ENCODE measurements around the gene NAP1L1.

NAP1L1 gene

DNA sequence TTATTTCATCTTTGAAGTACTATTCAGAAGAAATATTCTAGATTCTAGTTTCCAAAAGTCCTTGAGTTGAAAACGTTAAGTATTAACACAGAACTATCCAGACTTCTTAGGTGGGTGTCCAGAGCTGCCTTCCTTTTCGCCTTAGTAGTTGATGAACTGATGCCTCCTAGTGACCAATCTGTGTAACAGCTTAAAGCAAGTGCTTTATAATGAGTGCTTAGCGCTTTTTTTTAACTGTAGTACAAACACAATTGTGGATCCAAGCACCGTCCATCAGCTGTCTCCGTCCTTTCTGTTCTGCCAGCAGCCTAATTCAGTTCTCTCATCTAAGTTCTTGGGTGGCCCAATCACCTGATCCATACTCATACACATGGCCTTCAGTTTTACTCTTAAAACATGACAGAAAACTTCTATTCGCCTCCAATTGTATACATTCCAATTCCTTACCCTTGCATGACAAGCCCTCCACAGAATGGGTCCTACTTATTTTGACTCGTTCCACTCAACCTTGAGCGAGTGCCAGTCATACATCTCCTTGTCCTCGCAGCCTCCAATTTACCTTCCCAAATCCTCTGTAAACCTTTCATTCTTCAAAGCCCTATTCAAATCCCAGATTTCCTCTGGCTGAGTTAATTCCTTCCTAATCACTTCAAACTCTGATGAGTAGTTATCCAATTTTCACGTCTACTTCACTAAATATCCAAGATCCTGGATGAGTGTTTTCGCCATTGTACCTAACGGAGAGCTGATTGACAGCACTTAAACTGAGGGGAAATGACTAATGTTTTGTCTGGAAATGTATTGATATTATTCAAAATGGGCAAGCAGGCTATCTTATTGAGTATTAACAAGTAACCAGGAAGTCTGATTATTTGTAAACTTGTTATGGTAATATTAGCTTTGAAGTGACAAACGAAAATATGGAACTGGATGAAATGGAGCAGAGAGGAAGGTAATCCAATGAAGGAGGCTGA lies 47.1 kb downstream of the NAP1L1 start:
- no peak for DNase-seq

DNA sequence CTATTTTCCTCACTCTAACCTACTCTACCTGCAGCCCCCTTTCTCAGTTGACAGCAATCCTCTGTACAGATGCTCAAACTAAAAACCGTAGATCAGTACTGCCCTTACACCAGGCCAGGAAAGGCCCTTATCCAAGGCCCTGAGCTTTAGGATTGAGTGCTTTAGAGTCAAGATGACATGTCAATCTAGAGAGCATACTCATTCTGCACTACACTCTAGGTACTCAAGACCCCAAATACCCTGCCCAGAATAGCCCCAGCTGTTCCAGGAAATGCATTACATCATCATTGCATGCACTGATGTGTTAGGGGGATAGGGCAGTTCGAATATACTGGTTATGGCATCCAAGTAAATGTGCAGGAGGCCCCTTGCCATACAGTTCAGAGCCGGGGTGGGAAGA lies 49.4 kb downstream of the NAP1L1 start:
- no peak for DNase-seq

DNA sequence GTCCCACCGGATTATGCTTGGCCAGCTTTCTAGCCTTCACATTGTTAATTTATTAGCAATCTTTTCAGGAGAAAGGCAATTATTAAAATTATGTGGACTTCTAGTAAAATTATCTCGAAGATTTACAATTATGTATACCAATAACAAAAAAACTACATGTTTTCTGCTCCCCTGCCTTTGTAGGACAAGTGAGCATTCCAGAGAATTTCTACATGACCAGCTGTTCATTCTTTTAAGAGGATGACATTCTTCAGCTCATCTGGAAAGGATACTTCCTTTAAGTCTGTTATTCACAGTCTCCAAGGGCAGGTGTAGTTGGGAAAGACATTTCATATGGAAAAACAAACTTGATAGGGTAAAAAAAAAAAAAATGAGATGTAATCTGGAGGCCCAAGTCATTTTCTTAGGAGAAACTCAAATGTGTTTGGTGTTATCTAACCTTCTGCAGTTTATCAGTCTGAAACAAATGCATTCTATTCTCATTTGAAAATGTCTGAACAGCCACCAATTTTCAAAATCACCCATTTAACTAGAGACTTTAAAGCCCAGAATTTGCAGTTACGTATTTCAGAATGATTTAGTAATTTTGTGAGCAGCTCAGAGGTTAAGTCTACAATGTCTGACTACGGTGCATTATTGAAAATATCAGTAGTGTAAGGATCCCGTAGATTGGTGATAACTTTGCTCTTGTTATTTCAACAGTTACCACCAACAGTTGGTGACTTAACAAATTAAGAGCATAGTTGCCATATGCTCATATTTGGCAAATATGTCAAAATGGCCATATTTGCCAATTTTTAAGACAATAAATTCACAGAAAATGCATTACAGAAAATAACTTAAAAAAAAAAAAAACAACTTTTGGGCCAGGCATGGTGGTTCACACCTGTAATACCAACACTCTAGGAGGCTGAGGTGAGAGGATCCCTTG lies 51.1 kb downstream of the NAP1L1 start:
- no peak for DNase-seq

DNA sequence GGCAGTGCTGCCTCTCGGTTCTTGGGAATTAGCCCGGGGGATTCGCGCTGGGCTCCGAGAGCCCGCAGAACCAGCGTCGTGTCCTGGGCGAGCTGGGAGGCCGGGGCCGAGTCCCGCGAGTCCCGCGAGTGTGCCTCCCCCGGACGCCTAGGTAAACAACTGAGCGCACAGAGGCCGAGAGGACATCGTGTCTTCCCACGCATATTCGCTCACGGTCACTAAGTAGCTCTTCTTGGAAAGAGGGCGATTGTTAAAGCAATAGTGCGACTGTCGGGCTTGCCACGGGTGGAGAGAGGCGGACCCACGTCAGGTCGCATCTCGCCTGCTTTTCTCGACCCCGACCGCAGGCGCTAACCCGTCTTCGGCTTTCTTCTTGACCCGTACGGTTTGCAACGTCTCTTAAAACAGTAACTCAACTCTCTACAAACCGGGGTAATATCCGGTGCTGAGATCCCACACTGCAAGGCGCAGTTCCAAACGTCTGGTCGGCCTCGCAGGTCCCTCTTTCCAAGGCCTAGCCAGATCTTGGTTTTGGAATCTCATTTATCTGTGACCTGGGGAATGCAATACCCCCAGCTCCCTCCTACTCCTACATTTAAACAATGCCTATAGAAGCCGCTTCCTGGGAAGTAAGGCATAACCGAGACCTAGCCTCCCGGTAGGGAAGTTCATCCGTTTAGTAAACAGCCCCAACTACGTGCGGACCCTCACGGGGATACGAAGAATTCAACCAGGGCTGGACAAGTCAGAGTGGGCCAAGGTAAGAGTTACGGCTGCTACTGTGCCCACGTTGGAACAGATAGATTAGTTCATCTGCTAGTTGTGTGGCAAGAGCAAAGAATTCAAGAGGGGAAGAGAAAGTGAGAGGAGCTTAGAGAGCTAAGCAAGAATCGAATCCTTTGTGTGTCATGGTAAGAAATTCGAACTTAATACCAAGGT lies 52.2 kb downstream of the NAP1L1 start:
- no peak for DNase-seq

DNA sequence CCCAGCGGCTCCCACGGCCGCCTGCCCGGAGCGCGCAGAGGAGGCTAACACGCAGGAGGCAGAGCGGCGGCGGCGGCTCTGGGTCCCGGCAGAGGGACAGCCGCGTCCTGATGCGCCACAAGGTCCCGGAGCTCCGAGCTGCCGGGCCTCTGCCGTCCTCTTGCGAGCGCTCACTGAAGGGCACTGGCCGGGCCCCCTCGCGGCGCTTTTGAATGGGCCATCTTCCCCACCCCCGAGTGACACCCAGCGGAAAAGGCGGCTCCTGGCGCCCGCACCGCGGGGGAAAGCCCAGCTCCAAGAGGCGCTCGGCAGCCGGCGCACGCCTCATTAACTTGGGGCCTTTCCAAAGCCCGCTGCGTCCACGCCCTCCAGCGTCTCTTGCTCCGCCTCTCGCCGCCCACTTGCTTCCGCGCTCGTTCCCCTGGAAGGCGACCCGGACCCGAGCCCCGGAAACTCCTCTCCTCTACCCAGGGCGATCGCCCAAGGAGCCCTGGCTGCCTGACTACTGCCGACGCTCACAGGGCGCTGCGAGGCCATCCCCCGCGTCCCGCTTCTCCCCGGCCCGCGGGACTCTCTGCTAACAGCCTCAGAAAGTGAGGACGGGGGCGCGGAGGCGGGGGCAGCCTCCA lies 53.0 kb downstream of the NAP1L1 start, which contains the start of gene PHLDA1:
Gene PHLDA1 (minus strand): TSS at position 363 of the 629 bp plus-strand sequence.
- DNase-seq: peak; percentile 90

DNA sequence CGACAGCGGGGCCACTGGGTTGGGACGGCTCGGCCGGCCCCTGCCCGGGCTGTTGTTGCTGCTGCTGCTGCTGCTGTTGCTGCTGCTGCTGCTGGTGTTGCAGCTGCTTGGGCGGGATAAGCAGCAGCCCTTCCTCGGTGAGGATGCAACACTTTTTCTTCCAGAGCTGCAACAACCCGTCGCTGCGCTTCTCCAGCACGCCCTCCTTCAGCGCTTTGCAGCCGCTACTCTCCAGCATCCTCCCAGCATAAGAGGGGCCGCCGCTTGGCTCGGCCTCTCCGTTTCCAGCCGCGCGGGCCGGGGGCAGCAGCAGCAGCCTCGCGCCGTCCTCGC lies 53.4 kb downstream of the NAP1L1 start:
- no peak for DNase-seq

DNA sequence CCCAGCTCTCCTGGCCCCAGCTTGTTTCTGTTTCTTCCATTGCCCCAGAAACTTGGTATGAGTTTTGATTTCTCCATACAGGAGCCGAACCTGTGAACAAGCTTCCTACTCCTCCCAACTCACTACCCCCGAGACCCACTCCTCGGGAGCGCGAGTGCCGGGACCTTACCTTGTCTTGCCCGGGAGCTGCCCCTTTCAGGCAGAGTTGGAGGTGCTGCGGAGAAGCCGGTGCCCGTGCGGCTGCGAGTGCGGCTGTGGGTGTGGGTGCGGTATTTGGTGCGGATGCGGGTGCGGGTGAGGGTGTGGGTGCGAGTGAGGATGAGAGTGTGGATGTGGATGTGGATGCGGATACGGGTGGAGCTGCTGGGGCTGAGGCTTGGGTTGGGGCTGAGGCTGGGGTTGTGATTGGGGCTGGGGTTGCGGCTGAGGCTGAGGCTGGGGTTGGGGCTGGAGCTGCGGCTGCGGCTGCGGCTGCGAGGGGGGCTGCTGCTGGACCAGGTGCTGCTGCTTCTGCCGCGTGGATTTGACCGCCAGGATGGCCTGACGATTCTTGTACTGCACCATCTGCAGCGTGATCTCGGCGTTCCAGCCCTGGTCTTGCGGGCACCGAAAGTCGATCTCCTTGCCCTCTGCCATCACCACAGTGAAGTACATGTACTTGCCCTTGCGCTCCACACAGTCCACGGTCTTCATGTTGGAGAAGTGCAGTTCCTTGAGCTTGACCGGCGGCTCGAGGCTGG lies 54.0 kb downstream of the NAP1L1 start:
- DNase-seq: peak; percentile 30

DNA sequence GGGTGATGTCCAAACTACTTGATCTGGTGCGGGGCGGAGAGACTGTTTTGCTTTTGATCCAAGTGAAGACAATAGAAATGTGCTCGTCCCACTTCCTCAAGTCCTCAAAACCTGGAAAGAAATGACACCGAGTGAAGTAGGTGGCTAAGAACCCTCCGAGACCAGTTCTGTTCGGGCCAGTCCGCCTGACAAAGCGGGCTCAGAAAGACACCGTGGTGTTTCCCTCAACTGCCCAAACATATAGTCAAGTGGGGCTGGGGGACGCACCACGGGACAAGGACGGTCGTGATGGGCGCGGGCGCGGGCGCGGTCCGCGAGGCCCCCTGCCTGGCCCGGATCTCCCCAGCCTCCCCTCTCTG lies 54.5 kb downstream of the NAP1L1 start:
- DNase-seq: no peak

DNA sequence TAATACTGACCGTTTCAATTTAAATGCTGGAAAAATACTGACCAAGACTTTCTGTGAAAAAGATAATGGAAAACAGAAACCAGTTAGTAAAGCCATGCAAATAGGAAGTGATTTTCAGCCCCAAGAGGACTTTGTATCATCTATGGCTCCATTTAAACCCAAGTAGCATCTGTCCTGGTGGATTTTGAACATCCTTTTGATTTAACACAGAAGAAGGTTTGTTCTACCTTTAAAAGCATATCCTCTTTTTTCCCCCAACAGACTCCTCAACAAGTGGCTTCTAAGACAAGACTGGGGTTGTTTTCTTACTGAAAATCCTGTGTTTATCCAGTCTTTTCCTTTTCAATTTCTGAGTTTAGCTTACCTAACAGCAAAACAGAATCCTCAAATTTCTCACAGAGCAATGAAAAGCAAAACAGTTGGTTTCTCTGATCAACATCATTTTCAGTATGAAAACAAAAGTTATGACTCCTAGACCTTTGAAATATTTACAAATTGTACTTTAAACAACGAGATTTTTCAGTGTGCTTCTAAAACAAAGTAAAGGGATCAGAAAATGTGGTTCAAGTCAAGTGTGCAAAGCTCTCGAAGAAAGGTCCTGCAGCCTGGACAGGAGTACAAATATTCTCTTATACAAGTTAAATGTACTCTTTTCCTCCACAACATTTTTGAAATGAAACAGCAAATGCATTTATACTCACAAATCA lies 55.8 kb downstream of the NAP1L1 start:
- no peak for DNase-seq

DNA sequence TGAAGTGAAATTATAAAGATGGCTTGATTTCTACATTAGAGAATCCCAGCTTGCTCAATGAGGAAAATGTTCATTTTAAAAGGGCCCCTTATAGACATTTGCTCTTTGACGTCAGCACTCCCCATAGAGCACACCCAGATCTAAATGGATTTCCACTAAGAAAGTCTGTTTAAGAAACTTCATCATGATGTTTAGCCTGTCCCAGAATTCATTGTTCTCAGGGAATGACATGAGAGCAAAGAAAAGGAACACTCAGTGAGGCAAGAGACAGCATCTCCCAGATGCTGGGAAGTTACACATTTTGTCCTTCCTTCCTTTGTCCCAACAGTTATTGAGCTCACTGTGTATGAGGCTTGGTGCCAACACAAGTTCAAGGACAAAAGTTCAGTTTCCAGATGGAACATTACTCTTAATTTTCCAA lies 57.8 kb downstream of the NAP1L1 start:
- DNase-seq: no peak

DNA sequence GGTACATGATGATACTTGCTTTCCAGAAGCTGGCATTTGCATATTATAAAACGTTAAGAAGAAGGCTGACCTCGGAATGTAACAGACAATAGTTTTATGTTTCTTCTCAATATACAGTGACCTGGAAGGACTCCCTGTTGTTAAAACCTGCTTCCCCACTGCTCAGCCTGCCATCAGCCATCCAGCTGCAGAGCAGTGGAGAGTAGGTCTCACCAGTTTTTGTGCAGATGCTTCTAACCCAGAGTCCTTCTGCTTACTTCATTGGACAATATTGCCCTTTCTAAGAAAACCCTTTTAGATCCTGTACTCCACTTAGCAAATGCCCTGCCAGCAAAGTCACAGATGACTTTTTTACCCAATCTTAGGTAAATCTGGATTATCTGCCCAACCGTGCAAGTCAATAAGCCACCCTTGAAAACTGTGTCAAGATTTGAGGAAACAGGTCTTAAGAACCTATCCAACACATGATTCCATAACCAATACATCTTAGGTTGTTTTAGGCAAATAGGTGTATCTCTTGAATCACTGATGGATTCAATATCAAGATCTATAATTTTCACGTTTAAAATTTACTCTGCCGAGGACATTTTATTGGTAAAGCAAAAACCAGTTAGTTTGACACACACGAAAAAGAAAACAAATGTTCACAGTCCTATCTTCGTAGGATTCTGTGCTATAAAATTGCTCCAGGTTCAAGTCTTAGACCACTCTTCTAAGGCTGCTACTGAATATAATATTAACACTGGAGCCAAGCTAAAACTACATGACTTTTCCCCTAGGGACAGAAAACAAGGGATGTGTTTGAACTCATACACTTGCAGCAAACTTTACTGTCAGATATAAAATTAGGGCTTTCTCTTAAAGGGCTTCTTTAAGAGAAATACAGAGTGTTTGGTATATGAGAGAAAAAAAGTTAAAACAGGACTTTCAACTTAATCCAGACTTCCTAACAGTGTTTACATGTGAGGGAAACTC lies 58.6 kb downstream of the NAP1L1 start:
- DNase-seq: no peak

DNA sequence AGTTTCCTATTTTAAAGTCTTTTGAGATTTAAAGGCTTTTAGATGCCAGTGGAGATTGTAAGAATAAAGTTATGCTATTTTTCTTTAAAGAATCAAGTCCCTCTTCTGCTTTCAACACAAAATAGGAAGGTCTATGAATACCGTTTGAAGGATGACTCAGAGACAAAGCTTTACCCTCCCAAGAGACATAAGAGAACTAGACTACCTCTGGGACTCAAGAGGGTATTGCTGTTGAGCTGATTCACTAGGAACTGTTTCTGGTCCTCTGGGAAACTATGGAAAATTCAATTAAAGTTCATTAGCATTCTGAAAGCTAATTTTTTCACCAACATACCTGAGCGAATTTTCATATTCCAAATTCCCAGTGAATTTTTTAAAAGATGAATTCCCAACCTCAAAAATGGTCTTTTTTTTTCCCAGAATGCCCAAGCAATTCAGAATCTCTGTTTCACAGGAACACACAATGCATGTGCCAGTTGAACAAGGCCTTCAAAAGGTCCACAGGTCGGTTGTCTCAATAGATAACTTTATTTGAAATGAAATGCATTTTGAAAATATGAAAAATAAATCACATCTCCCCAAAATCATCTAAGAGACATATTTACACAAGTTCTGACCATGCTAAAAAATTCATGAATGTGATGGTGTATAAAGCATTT lies 59.4 kb downstream of the NAP1L1 start:
- DNase-seq: no peak

DNA sequence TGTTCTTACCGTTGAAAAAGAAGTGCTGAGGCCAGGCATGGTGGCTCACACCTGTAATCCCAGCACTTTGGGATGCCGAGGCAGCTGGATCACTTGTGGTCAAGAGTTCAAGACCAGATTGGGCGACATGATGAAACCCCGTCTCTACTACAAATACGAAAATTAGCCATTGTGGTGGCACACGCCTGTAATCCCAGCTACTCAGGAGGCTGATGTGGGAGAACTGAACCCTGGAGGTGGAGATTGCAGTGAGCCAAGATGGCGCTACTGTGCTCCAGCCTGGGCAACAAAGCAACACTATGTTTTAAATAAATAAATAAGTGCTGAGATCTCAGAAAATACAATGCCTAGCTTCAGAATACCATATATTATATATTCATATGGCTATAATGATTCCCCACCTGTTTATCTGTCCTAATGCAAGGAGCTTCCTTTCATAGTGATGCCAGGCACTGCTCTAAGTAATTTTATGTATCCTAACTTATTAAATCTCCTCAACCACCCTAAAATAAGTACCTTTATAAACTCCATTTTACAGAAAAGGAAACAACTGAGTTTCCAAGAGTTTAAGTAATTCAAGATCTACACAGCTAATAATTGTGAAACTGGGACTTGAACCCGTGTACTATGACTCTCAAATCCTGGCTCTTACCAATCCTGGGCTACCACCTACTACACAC lies 60.2 kb downstream of the NAP1L1 start:
- DNase-seq: no peak

DNA sequence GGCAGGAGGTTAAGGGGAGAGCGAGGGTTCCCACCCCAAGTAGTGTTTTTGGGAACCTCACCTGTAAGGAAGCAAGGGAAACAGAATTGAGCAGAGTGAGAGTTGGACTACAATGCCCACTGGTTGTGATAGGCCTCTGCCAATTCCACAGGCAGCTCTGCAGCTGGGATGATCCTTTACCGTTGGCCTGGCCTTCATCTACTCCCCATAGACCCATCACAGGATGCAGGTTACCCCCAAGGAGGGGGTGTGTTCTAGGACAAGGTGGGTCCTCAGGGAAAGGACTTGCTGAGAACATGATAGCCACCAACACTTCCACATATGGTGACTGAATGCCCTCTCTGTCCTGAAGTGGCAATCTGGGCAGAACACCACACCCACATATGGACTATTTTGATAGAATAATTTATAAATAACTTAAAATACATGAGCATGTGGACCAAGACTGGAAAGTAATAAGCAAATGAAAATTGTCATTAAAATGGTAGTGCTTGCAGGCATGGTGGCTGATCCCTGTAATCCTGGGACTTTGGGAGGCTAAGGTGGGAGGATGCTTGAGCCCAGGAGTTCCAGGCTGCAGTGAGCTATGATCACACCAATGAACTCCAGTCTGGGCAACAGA lies 61.3 kb downstream of the NAP1L1 start:
- DNase-seq: no peak

DNA sequence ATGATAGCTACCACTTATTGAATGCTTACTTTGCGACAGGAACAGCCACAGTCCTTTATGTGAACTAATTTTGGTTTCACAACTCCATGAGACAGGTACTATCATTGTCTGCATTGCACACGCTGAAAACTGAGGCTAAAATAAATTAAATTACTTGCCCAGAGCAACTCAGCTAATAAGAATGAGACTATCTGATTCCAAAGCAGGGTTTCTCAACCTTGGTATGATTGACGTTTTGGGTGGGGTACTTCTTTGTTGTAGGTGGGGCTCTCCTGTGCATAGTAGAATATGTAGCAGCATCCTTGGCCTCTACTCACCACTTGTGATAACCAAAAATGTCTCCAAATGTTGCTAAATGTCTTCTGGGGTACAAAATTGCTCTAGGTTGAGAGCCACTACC lies 62.0 kb downstream of the NAP1L1 start:
- DNase-seq: no peak

DNA sequence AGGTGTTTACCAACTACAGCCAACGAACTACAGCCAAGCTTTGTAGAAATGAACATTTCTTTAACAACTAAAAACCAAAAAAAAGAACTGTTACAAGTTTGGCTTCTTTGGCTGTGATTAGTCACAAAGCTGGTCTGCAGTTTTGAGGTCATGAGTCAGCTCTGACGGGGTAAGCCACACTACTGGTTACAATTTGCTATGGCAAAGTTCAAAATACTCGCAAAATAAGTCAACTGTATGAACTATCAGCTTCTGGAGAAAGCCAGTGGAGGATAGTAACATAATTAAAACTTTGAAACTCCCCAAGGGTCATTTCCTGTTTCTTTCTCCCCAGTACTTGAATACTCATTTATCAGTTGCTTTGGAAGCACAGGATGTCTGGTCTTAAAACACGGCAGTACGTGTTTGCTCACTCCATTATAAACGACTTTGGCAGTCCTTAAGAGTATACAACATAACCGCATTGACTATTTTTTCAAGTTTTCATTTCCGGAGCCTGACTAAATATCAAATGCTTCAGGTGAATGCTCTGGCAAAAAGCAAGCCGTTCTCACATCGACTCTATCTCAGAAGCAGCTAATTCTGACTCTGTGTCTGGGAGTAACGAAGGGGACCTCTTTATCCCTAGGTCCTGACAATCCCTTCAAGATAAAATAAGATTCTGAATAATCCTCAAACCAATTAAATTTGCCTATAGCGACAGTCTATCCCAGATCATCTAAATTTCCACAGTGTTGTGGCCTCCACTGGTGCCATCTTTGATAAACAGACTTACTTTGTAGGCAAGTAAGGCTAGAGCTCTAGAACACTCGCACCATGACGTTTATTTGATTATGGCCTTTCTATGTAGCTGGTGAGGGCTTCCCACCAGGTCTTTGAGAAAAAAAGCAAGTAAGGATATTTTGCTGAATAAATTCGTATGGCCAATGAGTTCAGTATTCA lies 63.5 kb downstream of the NAP1L1 start:
- peak; percentile 46 for DNase-seq

DNA sequence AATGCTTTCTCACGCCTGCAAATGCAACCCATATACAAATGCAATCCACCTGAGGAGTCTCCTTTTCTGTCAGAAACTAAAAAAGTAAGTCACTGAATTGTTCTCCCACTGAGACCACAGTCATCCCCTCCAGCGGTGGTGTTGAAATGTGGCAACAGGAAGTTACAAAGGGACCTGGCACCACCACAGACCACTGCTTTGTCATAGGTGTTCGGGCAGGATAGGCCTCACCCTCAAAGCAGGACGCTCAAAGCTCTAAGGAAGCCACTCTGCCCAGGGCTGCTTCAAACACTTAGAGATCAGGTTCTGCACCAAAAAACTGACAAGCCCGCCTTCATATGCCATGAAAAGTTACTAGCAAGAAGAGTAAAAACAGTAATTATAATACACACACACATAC lies 64.2 kb downstream of the NAP1L1 start:
- peak; percentile 42 for DNase-seq
